ENCODE results near the gene PIP5K1B. TPM values are rescaled to one million over a fixed set of nuclear protein-coding genes. Genes with fewer than 3 reads are reported as not detected.

PIP5K1B gene
- total RNA-seq, 3 donors from 2014 or later: 60.0 to 122 (median 73.3) TPM

GRCh38 chr9:69034071-69034470 is 329.0 kb downstream of the PIP5K1B start:
- DNase-seq: no peak
- Histone ChIP-seq H3K4me1 (ENCODE audit: low read depth) (peaks cover 3% of the 10 kb centered on the region), H3K9me3 (peaks cover 5% of the 10 kb centered on the region), H3K4me3 (no peak overlapping the region), H3K36me3 (ENCODE audit: low read depth) (no peaks in the 10 kb centered on the region)
- ATAC-seq: no peak
- TF ChIP-seq CTCF (IDR thresholded peaks at IDR 0.05): no peak
- intact Hi-C loops (cut with DNase I, micrococcal nuclease): no loop called here

GRCh38 chr9:69035438-69036308 is 330.6 kb downstream of the PIP5K1B start, which contains the start of gene FXN:
FXN (plus strand) TSS chr9:69035752; CDS start chr9:69035783, 31 bp downstream.
- Histone ChIP-seq H3K4me3 (peak within 1 kb of the TSS; percentile 31), H3K36me3 (ENCODE audit: low read depth) (no peaks in the 10 kb centered on the region), H3K4me1 (ENCODE audit: low read depth) (peaks cover 3% of the 10 kb centered on the region), H3K9me3 (no peaks in the 10 kb centered on the region)
- intact Hi-C loops (cut with DNase I, micrococcal nuclease): no loop called here
- peak; percentile 99 for TF ChIP-seq CTCF (IDR thresholded peaks at IDR 0.05)
- DNase-seq (peak; percentile 87 to 93 (median 87)), ATAC-seq (peak; percentile 98)

- DNase-seq: peak in 1 of 3 donors; percentile 38
- H3K4me3 ChIP-seq: peak overlapping the region; percentile 31
Measured at GRCh38 chr9:69036309-69036708, 331.3 kb downstream of the PIP5K1B start.

GRCh38 chr9:69036799-69037198 is 331.8 kb downstream of the PIP5K1B start:
- ATAC-seq: no peak
- H3K9me3 ChIP-seq: no peaks in the 10 kb centered on the region
- H3K4me1 ChIP-seq (ENCODE audit: low read depth): peaks cover 3% of the 10 kb centered on the region
- TF ChIP-seq CTCF (IDR thresholded peaks at IDR 0.05): no peak
- no peak overlapping the region for H3K4me3 ChIP-seq
- no peaks in the 10 kb centered on the region for H3K36me3 ChIP-seq (ENCODE audit: low read depth)
- DNase-seq: no peak
- intact Hi-C loops (cut with DNase I, micrococcal nuclease): no loop called here

More at GRCh38 chr9:69036309-69036708, 331.3 kb downstream of the PIP5K1B start:
- peak; percentile 34 for ATAC-seq
- intact Hi-C loops (cut with DNase I, micrococcal nuclease): no loop called here
- Histone ChIP-seq H3K9me3 (no peaks in the 10 kb centered on the region), H3K4me1 (ENCODE audit: low read depth) (peaks cover 3% of the 10 kb centered on the region), H3K36me3 (ENCODE audit: low read depth) (no peaks in the 10 kb centered on the region)
- no peak for TF ChIP-seq CTCF (IDR thresholded peaks at IDR 0.05)

GRCh38 chr9:69040646-69041045 is 335.6 kb downstream of the PIP5K1B start:
- Histone ChIP-seq H3K4me3 (no peak overlapping the region), H3K4me1 (ENCODE audit: low read depth) (no peaks in the 10 kb centered on the region), H3K9me3 (no peaks in the 10 kb centered on the region), H3K36me3 (ENCODE audit: low read depth) (no peaks in the 10 kb centered on the region)
- ATAC-seq (no peak), DNase-seq (no peak)
- TF ChIP-seq CTCF (IDR thresholded peaks at IDR 0.05): no peak
- intact Hi-C loops (cut with DNase I, micrococcal nuclease): no loop called here
